B cell (primary cell): ENCODE data around the gene ATG4C. TPM values are rescaled to one million over a fixed set of nuclear protein-coding genes. Genes with fewer than 3 reads are reported as not detected.
A peak's percentile ranks its signal among the peaks of the same experiment; 100 is the strongest.

Experiments used
- ATAC-seq: fragments of 200-7000 bp; cut with Tn5 transposase; one replicate; pipeline ENCODE4 v1.10.0; 2021; ENCODE audit warnings: low read depth, mild to moderate bottlenecking, moderate number of reproducible peaks, moderate library complexity
- CTCF ChIA-PET: fragments of 350-600 bp; sonication (Branson Sonifier 250); formaldehyde crosslinking; loops from one replicate; lab custom pipeline; 2021; ENCODE audit warnings: antibody characterized with exemption, inconsistent platforms; lab: Charles Lee
- POLR2A ChIA-PET: fragments of 350-600 bp; sonication (Branson Sonifier 250); formaldehyde crosslinking; loops from one replicate; lab custom pipeline; 2021; ENCODE audit warnings: antibody characterized with exemption; lab: Charles Lee
- DNase-seq: peaks from one replicate; pipeline ENCODE4 v3.0.0; 2013
- H2AFZ ChIP-seq: 2 replicates; pipeline ENCODE4 v1.6.1; 2012; ENCODE audit warnings: mild to moderate bottlenecking, low read depth, low read length; ENCODE audit not compliant: insufficient read depth, poor library complexity, severe bottlenecking
- H3K27ac ChIP-seq, 2 donors: 1 replicate in 1 of 2; 2 replicates in 1 of 2; pipeline ENCODE4 v1.5.1; 2012 to 2013; ENCODE audit warnings: low read length in 2 of 2, mild to moderate bottlenecking in 2 of 2, moderate library complexity in 1 of 2
- H3K27me3 ChIP-seq, 4 experiments: fragments of 200-600 bp in 1 of 4; sonication (generic) in 1 of 4; replicated peaks in 1 of 4; 1 replicate in 2 of 4; 2 replicates in 2 of 4; pipeline versions ENCODE4 v1.6.1 to v1.7.0; 2013 to 2016; ENCODE audit warnings: low read length in 3 of 4, mild to moderate bottlenecking in 2 of 4, mixed read lengths in 1 of 4, moderate library complexity in 1 of 4; ENCODE audit not compliant: insufficient read depth in 4 of 4, control insufficient read depth in 3 of 4; ENCODE audit errors: control extremely low read depth in 1 of 4
- H3K36me3 ChIP-seq, 2 experiments: replicated peaks in 1 of 2; 1 replicate in 1 of 2; 2 replicates in 1 of 2; pipeline versions ENCODE4 v1.6.1 to v1.7.1; 2013; ENCODE audit warnings: low read length in 1 of 2; ENCODE audit not compliant: insufficient read depth in 2 of 2, control insufficient read depth in 1 of 2; ENCODE audit errors: control extremely low read depth in 1 of 2, extremely low read depth in 1 of 2
- H3K4me1 ChIP-seq, 2 donors: fragments of 200-600 bp in 1 of 2; sonication (generic) in 1 of 2; 1 replicate in 1 of 2; 2 replicates in 1 of 2; pipeline versions ENCODE4 v1.5.1 to v1.6.1; 2013 to 2017; ENCODE audit warnings: low read length in 2 of 2; ENCODE audit not compliant: control insufficient read depth in 2 of 2, insufficient read depth in 2 of 2
- H3K4me2 ChIP-seq: replicated peaks from 2 replicates; pipeline ENCODE3; 2012; ENCODE audit warnings: mild to moderate bottlenecking, low read depth, low read length; ENCODE audit not compliant: poor library complexity, severe bottlenecking
- H3K4me3 ChIP-seq, 5 experiments: fragments of 200-600 bp in 1 of 5; sonication (generic) in 1 of 5; 1 replicate in 3 of 5; 2 replicates in 2 of 5; pipeline versions ENCODE4 v1.5.1 to v1.7.0; 2011 to 2016; ENCODE audit warnings: low read length in 4 of 5, mild to moderate bottlenecking in 4 of 5, low read depth in 2 of 5, control low read depth in 1 of 5, moderate library complexity in 1 of 5; ENCODE audit not compliant: insufficient read depth in 1 of 5; ENCODE audit errors: control extremely low read depth in 1 of 5, extremely low read depth in 1 of 5
- H3K79me2 ChIP-seq: fragments of 200-600 bp; sonication (generic); one replicate; pipeline ENCODE4 v1.6.0; 2016; ENCODE audit warnings: low read length; ENCODE audit not compliant: control insufficient read depth, insufficient read depth
- H3K9ac ChIP-seq: fragments of 200-600 bp; sonication (generic); 2 replicates; pipeline ENCODE4 v1.6.1; 2017; ENCODE audit warnings: mild to moderate bottlenecking, low read length, moderate library complexity
- H3K9me3 ChIP-seq, 3 donors: one replicate each; pipeline versions ENCODE4 v1.6.1 to v1.7.1; 2013; ENCODE audit warnings: low read length in 2 of 3; ENCODE audit not compliant: control insufficient read depth in 2 of 3, insufficient read depth in 1 of 3; ENCODE audit errors: control extremely low read depth in 1 of 3
- H4K20me1 ChIP-seq: 2 replicates; pipeline ENCODE4 v1.6.0; 2012; ENCODE audit warnings: mild to moderate bottlenecking, low read length; ENCODE audit not compliant: insufficient read depth, control insufficient read depth, poor library complexity, severe bottlenecking
- H3K27ac Mint-ChIP-seq: one replicate; pipeline ENCODE4 v1.8.0; 2021; ENCODE audit warnings: mixed read lengths
- H3K27me3 Mint-ChIP-seq: one replicate; pipeline ENCODE4 v1.8.0; 2021; ENCODE audit warnings: mixed read lengths
- H3K4me1 Mint-ChIP-seq: one replicate; pipeline ENCODE4 v1.8.0; 2021; ENCODE audit warnings: mixed read lengths
- H3K4me3 Mint-ChIP-seq: one replicate; pipeline ENCODE4 v1.8.0; 2021; ENCODE audit warnings: mixed read lengths
- H3K9me3 Mint-ChIP-seq: one replicate; pipeline ENCODE4 v1.8.0; 2022; ENCODE audit warnings: mixed read lengths; ENCODE audit not compliant: insufficient read depth
- EZH2 ChIP-seq: IDR thresholded peaks from 2 replicates; pipeline ENCODE4 v1.6.1; 2012; ENCODE audit warnings: borderline replicate concordance, low read depth, mild to moderate bottlenecking, moderate library complexity, low read length; ENCODE audit not compliant: insufficient read depth, poor library complexity, severe bottlenecking
- WGBS: methylation state at CpG from one replicate; pipeline ENCODE4 v1.1.5; 2013; ENCODE audit warnings: missing lambda C conversion rate; ENCODE audit not compliant: insufficient coverage; 5-methylcytosine and 5-hydroxymethylcytosine counted together
- intact Hi-C: fragments of 100-400 bp; cut with micrococcal nuclease; formaldehyde crosslinking; loops from one replicate; pipeline ENCODE4 v1.10.0; 2022
- polyA plus RNA-seq: library from polyadenylated mRNA; depleted of rRNA; stranded (reverse); fragments of >200 nt; gene quantifications from 2 replicates; pipeline ENCODE4 v1.2.3, GENCODE V29; 2012
- total RNA-seq, 2 donors: library from RNA; stranded (reverse); fragments of 120-200 nt in 1 of 2; gene quantifications; 1 replicate in 1 of 2; 2 replicates in 1 of 2; pipeline versions ENCODE4 v1.2.3 to v1.2.4, GENCODE V29; 2013 to 2022
- TF ChIP-seq, protein P1 (sequence below): fragments of 200-600 bp; IDR thresholded peaks from one replicate; pipeline ENCODE4 v1.8.0; 2022; ENCODE audit warnings: antibody characterized with exemption, mild to moderate bottlenecking

Gene ATG4C
- total and polyA plus RNA-seq, 2 donors (not counting 1 experiment from before 2014, with no cell fraction given), result 7.1 to 30.8 TPM

DNA sequence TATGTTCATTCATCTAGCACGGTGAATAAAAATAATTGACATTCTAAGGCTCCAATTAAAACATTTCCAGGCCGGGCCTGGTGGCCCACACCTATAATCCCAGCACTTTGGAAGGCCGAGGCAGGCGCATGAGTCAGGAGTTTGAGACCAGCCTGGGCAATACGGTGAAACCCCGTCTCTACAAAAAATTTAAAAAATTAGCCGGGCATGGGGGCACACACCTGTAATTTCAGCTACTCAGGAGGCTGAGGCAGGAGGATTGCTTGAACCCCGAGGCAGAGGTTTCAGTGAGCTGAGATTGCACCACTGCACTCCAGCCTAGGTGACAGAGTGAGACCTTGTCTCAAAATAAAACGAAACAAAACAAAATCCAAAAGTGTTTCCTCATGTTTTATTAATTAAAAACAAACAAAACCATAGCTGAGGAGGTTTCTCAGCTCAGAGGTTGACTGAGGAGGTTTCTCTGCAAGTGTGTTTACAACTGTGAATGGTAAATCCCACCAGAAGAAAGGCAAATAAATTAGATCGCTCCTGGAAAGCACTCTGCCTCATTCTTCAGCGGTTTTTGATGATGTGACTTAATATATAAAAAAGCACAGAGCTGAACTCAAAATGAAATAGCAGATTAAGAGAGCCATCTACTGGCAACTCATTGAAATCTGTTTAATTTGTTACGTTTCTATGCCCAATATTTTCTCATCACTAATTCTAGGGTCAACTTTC is 37.7 kb upstream of the ATG4C start:
- H3K27me3 Mint-ChIP-seq, result no peaks in the 10 kb centered on the region
- no peak overlapping the region for H3K27ac Mint-ChIP-seq
- TF ChIP-seq, protein P1, sequence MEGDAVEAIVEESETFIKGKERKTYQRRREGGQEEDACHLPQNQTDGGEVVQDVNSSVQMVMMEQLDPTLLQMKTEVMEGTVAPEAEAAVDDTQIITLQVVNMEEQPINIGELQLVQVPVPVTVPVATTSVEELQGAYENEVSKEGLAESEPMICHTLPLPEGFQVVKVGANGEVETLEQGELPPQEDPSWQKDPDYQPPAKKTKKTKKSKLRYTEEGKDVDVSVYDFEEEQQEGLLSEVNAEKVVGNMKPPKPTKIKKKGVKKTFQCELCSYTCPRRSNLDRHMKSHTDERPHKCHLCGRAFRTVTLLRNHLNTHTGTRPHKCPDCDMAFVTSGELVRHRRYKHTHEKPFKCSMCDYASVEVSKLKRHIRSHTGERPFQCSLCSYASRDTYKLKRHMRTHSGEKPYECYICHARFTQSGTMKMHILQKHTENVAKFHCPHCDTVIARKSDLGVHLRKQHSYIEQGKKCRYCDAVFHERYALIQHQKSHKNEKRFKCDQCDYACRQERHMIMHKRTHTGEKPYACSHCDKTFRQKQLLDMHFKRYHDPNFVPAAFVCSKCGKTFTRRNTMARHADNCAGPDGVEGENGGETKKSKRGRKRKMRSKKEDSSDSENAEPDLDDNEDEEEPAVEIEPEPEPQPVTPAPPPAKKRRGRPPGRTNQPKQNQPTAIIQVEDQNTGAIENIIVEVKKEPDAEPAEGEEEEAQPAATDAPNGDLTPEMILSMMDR, result peak; percentile 78
- no peak for TF ChIP-seq EZH2
- H3K4me2 ChIP-seq, result no peak overlapping the region
- peaks cover 0 to 2% (median 0%) of the 10 kb centered on the region in 3 donors for H3K9me3 ChIP-seq
- no peaks in the 10 kb centered on the region for H3K79me2 ChIP-seq
- H3K9ac ChIP-seq, result no peak overlapping the region
- ATAC-seq (no peak), DNase-seq (peak; percentile 60)
- no peaks in the 10 kb centered on the region for H3K4me1 Mint-ChIP-seq
- no peaks in the 10 kb centered on the region for H3K36me3 ChIP-seq
- H2AFZ ChIP-seq, result peak overlapping the region; percentile 30
- WGBS, result 98% methylated on average over 7 of the region's 12 CpGs
- peaks cover 6% of the 10 kb centered on the region for H3K9me3 Mint-ChIP-seq
- H3K4me3 Mint-ChIP-seq, result no peak overlapping the region
- H3K4me3 ChIP-seq, result no peak overlapping the region
- ChIA-PET POLR2A (no interaction called here), CTCF (interaction anchor here (0.8 to 5.4 kb wide), 39 partner anchors 9 to 671 kb away, joined by 3 to 153 read pairs (median 4); partner anchors contain the start of gene DOCK7)
- H4K20me1 ChIP-seq, result no peaks in the 10 kb centered on the region
- H3K27ac ChIP-seq, result no peak overlapping the region
- H3K4me1 ChIP-seq, result no peaks in the 10 kb centered on the region
- H3K27me3 ChIP-seq, result no peaks in the 10 kb centered on the region
- intact Hi-C loops, result loop anchor here (1.0 kb wide), 1 partner anchor 238 kb away; no protein-coding TSS in a partner anchor

DNA sequence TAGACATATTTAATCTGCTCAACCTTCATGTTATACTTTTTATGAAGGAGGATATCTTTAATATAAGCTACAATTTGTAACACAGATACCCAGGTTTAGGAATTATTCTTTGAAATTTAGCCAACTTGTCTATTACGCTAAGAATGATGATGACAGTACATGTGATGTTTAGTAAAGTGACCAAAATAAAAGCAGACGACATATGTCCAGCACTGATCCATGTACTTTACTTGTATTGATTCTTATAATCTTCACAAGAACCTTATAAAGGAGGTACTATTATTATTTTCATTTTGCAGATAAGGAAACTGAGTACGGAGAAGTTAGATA is 37.2 kb upstream of the ATG4C start:
- H3K4me1 ChIP-seq, result no peaks in the 10 kb centered on the region
- TF ChIP-seq EZH2, result no peak
- TF ChIP-seq, protein P1, result peak; percentile 4
- H3K9me3 ChIP-seq, result peaks cover 0 to 2% (median 0%) of the 10 kb centered on the region in 3 donors
- no peak overlapping the region for H3K4me2 ChIP-seq
- no CpG with 5 or more reads among the region's 3 CpGs for WGBS
- DNase-seq (no peak), ATAC-seq (no peak)
- H3K27ac Mint-ChIP-seq, result no peak overlapping the region
- H2AFZ ChIP-seq, result no peak overlapping the region
- H3K9ac ChIP-seq, result no peak overlapping the region
- no peaks in the 10 kb centered on the region for H3K27me3 Mint-ChIP-seq
- H3K4me3 ChIP-seq, result no peak overlapping the region
- H3K27ac ChIP-seq, result no peak overlapping the region
- intact Hi-C loops, result loop anchor here (1.0 kb wide), 1 partner anchor 238 kb away; no protein-coding TSS in a partner anchor
- no peaks in the 10 kb centered on the region for H3K79me2 ChIP-seq
- POLR2A ChIA-PET, result no interaction called here
- no peaks in the 10 kb centered on the region for H3K4me1 Mint-ChIP-seq
- H3K36me3 ChIP-seq, result no peaks in the 10 kb centered on the region
- no peak overlapping the region for H3K4me3 Mint-ChIP-seq
- H4K20me1 ChIP-seq, result no peaks in the 10 kb centered on the region
- no peaks in the 10 kb centered on the region for H3K27me3 ChIP-seq
- CTCF ChIA-PET, result interaction anchor here (0.8 to 5.4 kb wide), 35 partner anchors 10 to 668 kb away, joined by 3 to 153 read pairs (median 4); partner anchors contain the start of gene DOCK7
- peaks cover 6% of the 10 kb centered on the region for H3K9me3 Mint-ChIP-seq
